HL-60 (cell line): ENCODE data around the gene CD164L2.

Experiments
- DNase-seq, 2 experiments: peaks; one replicate each; pipeline ENCODE4 v3.0.0-alpha.2; 2010 to 2020; ENCODE audit warnings: low read depth in 1 of 2, low spot score in 1 of 2
- H3K27ac ChIP-seq: fragments of 250-450 bp; sonication (Bioruptor Pico); replicated peaks from 2 replicates; pipeline ENCODE4 v1.5.1; 2020; ENCODE audit warnings: mild to moderate bottlenecking, moderate library complexity
- H3K27me3 ChIP-seq: fragments of 250-450 bp; sonication (Bioruptor Pico); 2 replicates; pipeline ENCODE4 v1.5.1; 2021; ENCODE audit warnings: mild to moderate bottlenecking, moderate library complexity; ENCODE audit not compliant: insufficient read depth, poor library complexity, severe bottlenecking
- H3K4me3 ChIP-seq: replicated peaks from 2 replicates; pipeline ENCODE4 v1.5.1; 2011; ENCODE audit warnings: mild to moderate bottlenecking, control low read depth, low read length; ENCODE audit not compliant: insufficient read depth
- GABPA ChIP-seq: IDR thresholded peaks from 2 replicates; pipeline ENCODE4 v1.6.1; 2012; ENCODE audit warnings: low read depth
- POLR2AphosphoS5 ChIP-seq: IDR thresholded peaks from 2 replicates; pipeline ENCODE4 v1.6.1; 2012; ENCODE audit warnings: low read depth
- SPI1 ChIP-seq: IDR thresholded peaks from 2 replicates; pipeline ENCODE4 v1.6.1; 2012; ENCODE audit warnings: low read depth, mild to moderate bottlenecking, borderline replicate concordance
- TF ChIP-seq, protein P1 (sequence below): IDR thresholded peaks from 2 replicates; pipeline ENCODE4 v1.6.1; 2012; ENCODE audit warnings: low read depth; ENCODE audit not compliant: insufficient replicate concordance
- TF ChIP-seq, protein P2 (sequence below): IDR thresholded peaks from one replicate; pipeline ENCODE4 v1.5.1; 2011; ENCODE audit warnings: low read length, control low read depth, inconsistent platforms; ENCODE audit not compliant: insufficient read depth

The CD164L2 gene

DNA sequence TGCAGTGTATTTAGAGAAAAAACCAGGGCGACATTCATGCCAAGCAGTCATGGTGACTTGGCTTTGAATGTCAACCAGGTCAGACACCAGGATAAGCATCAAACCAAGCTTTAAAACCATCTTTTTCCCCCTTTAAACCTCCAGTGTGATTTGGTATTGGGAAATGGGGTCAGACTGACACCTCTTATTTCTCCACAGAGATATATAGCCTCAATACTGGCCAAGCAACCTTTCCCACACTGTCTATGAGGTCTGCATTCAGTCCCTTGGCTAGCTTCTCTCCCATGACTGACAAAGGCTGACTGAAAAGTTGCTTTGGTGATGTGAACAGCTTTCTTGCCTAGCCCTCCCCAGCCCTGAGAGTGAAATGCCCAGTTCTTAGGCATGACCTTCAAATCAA, 31.0 kb upstream of the CD164L2 start:
- H3K27ac ChIP-seq = no peak overlapping the region
- H3K27me3 ChIP-seq = no peaks in the 10 kb centered on the region
- TF ChIP-seq, protein P1, sequence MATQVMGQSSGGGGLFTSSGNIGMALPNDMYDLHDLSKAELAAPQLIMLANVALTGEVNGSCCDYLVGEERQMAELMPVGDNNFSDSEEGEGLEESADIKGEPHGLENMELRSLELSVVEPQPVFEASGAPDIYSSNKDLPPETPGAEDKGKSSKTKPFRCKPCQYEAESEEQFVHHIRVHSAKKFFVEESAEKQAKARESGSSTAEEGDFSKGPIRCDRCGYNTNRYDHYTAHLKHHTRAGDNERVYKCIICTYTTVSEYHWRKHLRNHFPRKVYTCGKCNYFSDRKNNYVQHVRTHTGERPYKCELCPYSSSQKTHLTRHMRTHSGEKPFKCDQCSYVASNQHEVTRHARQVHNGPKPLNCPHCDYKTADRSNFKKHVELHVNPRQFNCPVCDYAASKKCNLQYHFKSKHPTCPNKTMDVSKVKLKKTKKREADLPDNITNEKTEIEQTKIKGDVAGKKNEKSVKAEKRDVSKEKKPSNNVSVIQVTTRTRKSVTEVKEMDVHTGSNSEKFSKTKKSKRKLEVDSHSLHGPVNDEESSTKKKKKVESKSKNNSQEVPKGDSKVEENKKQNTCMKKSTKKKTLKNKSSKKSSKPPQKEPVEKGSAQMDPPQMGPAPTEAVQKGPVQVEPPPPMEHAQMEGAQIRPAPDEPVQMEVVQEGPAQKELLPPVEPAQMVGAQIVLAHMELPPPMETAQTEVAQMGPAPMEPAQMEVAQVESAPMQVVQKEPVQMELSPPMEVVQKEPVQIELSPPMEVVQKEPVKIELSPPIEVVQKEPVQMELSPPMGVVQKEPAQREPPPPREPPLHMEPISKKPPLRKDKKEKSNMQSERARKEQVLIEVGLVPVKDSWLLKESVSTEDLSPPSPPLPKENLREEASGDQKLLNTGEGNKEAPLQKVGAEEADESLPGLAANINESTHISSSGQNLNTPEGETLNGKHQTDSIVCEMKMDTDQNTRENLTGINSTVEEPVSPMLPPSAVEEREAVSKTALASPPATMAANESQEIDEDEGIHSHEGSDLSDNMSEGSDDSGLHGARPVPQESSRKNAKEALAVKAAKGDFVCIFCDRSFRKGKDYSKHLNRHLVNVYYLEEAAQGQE = no peak
- TF ChIP-seq SPI1 (no peak), POLR2AphosphoS5 (no peak), GABPA (no peak)
- TF ChIP-seq, protein P2, sequence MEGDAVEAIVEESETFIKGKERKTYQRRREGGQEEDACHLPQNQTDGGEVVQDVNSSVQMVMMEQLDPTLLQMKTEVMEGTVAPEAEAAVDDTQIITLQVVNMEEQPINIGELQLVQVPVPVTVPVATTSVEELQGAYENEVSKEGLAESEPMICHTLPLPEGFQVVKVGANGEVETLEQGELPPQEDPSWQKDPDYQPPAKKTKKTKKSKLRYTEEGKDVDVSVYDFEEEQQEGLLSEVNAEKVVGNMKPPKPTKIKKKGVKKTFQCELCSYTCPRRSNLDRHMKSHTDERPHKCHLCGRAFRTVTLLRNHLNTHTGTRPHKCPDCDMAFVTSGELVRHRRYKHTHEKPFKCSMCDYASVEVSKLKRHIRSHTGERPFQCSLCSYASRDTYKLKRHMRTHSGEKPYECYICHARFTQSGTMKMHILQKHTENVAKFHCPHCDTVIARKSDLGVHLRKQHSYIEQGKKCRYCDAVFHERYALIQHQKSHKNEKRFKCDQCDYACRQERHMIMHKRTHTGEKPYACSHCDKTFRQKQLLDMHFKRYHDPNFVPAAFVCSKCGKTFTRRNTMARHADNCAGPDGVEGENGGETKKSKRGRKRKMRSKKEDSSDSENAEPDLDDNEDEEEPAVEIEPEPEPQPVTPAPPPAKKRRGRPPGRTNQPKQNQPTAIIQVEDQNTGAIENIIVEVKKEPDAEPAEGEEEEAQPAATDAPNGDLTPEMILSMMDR = no peak
- DNase-seq = no peak
- H3K4me3 ChIP-seq = no peak overlapping the region

DNA sequence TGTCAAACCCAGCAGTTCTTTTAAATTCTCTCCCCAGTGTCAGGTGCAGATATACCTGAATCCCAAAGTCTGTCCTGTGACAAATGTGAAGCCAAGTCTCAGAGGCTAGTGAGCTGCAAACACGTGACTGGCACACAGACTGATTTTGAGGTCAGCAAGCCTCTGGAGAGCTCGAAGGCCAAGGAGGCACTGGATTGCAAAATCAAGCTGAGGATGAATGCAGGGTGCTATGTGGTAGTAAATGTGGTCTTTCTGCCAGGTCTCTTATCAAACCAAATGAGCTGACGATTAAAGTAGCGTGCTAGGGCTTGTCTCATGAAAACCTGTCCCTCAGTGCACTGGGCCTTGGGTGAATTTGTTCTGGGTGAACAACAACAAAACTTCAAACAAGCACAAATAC, 29.9 kb upstream of the CD164L2 start:
- Histone ChIP-seq H3K4me3 (no peak overlapping the region), H3K27ac (no peak overlapping the region), H3K27me3 (no peaks in the 10 kb centered on the region)
- TF ChIP-seq, protein P2 = no peak
- TF ChIP-seq, protein P1 = no peak
- no peak for TF ChIP-seq GABPA
- no peak for TF ChIP-seq SPI1
- no peak for TF ChIP-seq POLR2AphosphoS5
- DNase-seq = no peak

DNA sequence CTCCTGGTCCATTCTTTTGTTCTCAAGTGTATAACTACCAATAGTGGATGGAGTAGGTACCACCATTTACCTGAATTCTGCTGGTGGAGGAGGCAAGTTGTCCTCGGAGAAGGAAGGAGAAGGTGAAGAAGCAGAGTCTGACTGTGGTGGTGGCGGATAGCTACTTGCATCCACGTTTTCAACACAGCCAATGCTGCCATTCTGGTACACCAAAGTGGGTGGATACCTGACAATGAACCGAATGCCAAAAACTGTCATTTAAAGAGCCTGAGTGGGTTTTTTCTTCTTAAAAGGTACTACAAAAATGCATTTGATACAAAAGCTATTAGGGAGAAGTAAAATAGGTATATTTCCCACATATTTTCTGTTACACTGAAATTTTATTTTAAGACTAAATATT, 29.4 kb upstream of the CD164L2 start:
- Histone ChIP-seq H3K4me3 (no peak overlapping the region), H3K27ac (no peak overlapping the region), H3K27me3 (no peaks in the 10 kb centered on the region)
- DNase-seq = no peak
- TF ChIP-seq, protein P2 = no peak
- no peak for TF ChIP-seq GABPA
- no peak for TF ChIP-seq POLR2AphosphoS5
- TF ChIP-seq SPI1 = no peak
- TF ChIP-seq, protein P1 = no peak
